Neuronal stem cell (in vitro differentiated cells): ENCODE data around the gene ANKRD13D.

Experiments used
- DNase-seq: peaks from one replicate; pipeline ENCODE4 v3.0.0-alpha.2; 2013; ENCODE audit warnings: low spot score
- H2AFZ ChIP-seq: one replicate; pipeline ENCODE4 v1.6.1; 2013; ENCODE audit warnings: mild to moderate bottlenecking, low read length, inconsistent platforms
- H2AK5ac ChIP-seq: 2 replicates; pipeline ENCODE4 v1.6.1; 2013; ENCODE audit warnings: low read depth, mild to moderate bottlenecking, inconsistent platforms, low read length, moderate library complexity, mixed read lengths
- H2BK120ac ChIP-seq: 2 replicates; pipeline ENCODE4 v1.6.1; 2013; ENCODE audit warnings: low read depth, mild to moderate bottlenecking, inconsistent platforms, low read length, moderate library complexity, mixed read lengths
- H2BK12ac ChIP-seq: one replicate; pipeline ENCODE4 v1.6.1; 2013; ENCODE audit warnings: low read length, inconsistent platforms
- H2BK15ac ChIP-seq: 2 replicates; pipeline ENCODE4 v1.6.1; 2013; ENCODE audit warnings: mild to moderate bottlenecking, low read length, inconsistent platforms, mixed read lengths
- H2BK5ac ChIP-seq: one replicate; pipeline ENCODE4 v1.6.1; 2013; ENCODE audit warnings: inconsistent platforms, mild to moderate bottlenecking, low read length, moderate library complexity
- H3K14ac ChIP-seq: one replicate; pipeline ENCODE4 v1.6.1; 2013; ENCODE audit warnings: low read length, inconsistent platforms
- H3K18ac ChIP-seq: 2 replicates; pipeline ENCODE4 v1.6.1; 2013; ENCODE audit warnings: low read length, inconsistent platforms
- H3K23ac ChIP-seq: 2 replicates; pipeline ENCODE4 v1.6.1; 2013; ENCODE audit warnings: low read depth, mild to moderate bottlenecking, mixed read lengths, low read length, inconsistent platforms; ENCODE audit not compliant: poor library complexity
- H3K27ac ChIP-seq: replicated peaks from 3 replicates; pipeline ENCODE4 v1.5.1; 2013; ENCODE audit warnings: low read length, inconsistent platforms
- H3K27me3 ChIP-seq, 3 experiments: 2 replicates each; pipeline ENCODE4 v1.6.1; 2013; ENCODE audit warnings: low read length in 3 of 3, mild to moderate bottlenecking in 2 of 3, inconsistent platforms in 1 of 3, low read depth in 1 of 3, mixed read lengths in 1 of 3, moderate library complexity in 1 of 3; ENCODE audit not compliant: control insufficient read depth in 3 of 3, insufficient read depth in 3 of 3
- H3K36me3 ChIP-seq, 2 donors: replicated peaks in 1 of 2; 2 replicates each; pipeline ENCODE4 v1.6.1; 2013; ENCODE audit warnings: low read length in 2 of 2; ENCODE audit not compliant: control insufficient read depth in 2 of 2, insufficient read depth in 2 of 2
- H3K4ac ChIP-seq: 2 replicates; pipeline ENCODE4 v1.6.1; 2013; ENCODE audit warnings: inconsistent platforms, mild to moderate bottlenecking, low read length, moderate library complexity
- H3K4me1 ChIP-seq, 2 donors: 1 replicate in 1 of 2; 2 replicates in 1 of 2; pipeline ENCODE4 v1.6.1; 2013; ENCODE audit warnings: low read length in 2 of 2, low read depth in 1 of 2; ENCODE audit not compliant: control insufficient read depth in 2 of 2, insufficient read depth in 1 of 2
- H3K4me2 ChIP-seq: one replicate; pipeline ENCODE4 v1.6.1; 2013; ENCODE audit warnings: mild to moderate bottlenecking, low read length, inconsistent platforms; ENCODE audit not compliant: insufficient read depth, poor library complexity, severe bottlenecking
- H3K4me3 ChIP-seq, 2 donors: 2 replicates each; pipeline ENCODE4 v1.5.1; 2013; ENCODE audit warnings: low read length in 2 of 2, mild to moderate bottlenecking in 2 of 2, inconsistent platforms in 1 of 2, moderate library complexity in 1 of 2
- H3K79me1 ChIP-seq: one replicate; pipeline ENCODE4 v1.6.1; 2013; ENCODE audit warnings: low read depth, mild to moderate bottlenecking, inconsistent platforms, low read length, moderate library complexity
- H3K9ac ChIP-seq: one replicate; pipeline ENCODE4 v1.6.1; 2013; ENCODE audit warnings: mild to moderate bottlenecking, low read depth, low read length, inconsistent platforms; ENCODE audit not compliant: poor library complexity
- H3K9me3 ChIP-seq, 2 donors: replicated peaks in 1 of 2; 2 replicates each; pipeline versions ENCODE3 to v1.6.1; 2013; ENCODE audit warnings: low read length in 2 of 2, mild to moderate bottlenecking in 2 of 2, inconsistent platforms in 1 of 2, low read depth in 1 of 2, mixed read lengths in 1 of 2, moderate library complexity in 1 of 2; ENCODE audit not compliant: control insufficient read depth in 2 of 2, insufficient read depth in 1 of 2
- H4K8ac ChIP-seq: one replicate; pipeline ENCODE4 v1.6.1; 2013; ENCODE audit warnings: low read depth, mild to moderate bottlenecking, inconsistent platforms, low read length, moderate library complexity
- H4K91ac ChIP-seq: one replicate; pipeline ENCODE4 v1.6.1; 2013; ENCODE audit warnings: low read length, low read depth, mild to moderate bottlenecking, inconsistent platforms; ENCODE audit not compliant: poor library complexity
- whole genome bisulfite sequencing, 2 donors: extraction: QIAGEN DNeasy Blood & Tissue Kit; methylation state at CpG; one replicate each; pipeline ENCODE4 v1.1.7; 2013; ENCODE audit warnings: missing lambda C conversion rate in 2 of 2, mixed read lengths in 1 of 2; ENCODE audit not compliant: insufficient read length in 2 of 2, insufficient replicate concordance in 1 of 2; ENCODE audit errors: extremely low coverage in 2 of 2; 5-methylcytosine and 5-hydroxymethylcytosine counted together

ANKRD13D gene

DNA sequence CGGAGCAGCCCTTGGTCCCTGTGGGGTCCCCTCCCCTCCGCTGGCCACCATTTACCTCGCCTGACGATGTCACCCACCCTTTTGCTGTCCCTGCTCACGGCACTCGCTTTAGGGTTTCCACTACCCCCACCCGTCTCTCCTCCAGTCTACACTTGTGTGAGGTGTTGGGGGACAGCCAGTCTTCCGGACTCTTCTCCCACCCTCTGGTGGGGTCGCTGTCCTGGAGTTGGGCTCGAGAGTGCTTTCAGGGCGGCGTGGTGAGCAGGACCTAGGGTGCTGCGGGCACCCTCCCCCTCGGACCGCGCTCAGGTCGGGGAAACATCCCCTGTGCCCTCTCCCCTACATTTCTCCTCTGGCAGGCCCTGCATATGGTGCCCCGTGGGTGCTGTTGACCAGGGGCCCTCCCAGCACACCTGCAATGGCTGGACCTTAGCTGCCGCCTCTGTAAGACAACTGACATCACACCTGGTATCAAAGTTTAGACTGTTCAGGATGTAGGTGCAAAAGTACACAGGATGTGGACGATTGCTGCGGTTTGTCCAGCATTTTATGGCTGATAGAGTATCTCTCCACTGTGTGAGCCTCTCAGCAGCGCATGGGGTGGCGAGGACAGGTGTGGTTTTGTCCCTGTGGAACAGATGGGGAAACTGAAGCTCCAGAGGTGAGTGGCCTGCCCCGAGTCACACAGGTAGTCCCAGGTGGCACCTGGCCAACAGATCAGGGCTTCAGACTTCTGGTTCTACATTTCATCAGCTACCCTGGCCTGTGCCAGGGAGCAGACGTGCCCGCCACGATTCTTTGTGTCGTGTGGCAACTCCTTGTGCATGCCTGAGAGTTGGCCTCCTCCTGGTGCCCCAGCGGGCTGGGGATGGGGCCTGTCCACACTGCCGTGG is 21.7 kb upstream of the ANKRD13D start:
- Histone ChIP-seq H3K4me2 (peak overlapping the region; percentile 74), H2BK120ac (no peak overlapping the region), H3K14ac (peak overlapping the region; percentile 25), H2AK5ac (peak overlapping the region; percentile 28), H2BK5ac (no peak overlapping the region), H2AFZ (peak overlapping the region; percentile 83), H4K8ac (no peak overlapping the region), H3K9ac (peak overlapping the region; percentile 52), H3K79me1 (peaks cover 22% of the 10 kb centered on the region), H3K36me3 (peaks cover 9 to 30% of the 10 kb centered on the region in 2 donors), H3K9me3 (no peaks in the 10 kb centered on the region), H3K4ac (no peak overlapping the region), H3K4me1 (peaks cover 24 to 43% of the 10 kb centered on the region in 2 donors), H3K27me3 (peaks cover 0 to 14% (median 0%) of the 10 kb centered on the region in 3 experiments), H3K4me3 (peak overlapping the region; percentile 73 to 89), H2BK12ac (no peak overlapping the region), H4K91ac (no peak overlapping the region), H3K23ac (peak overlapping the region; percentile 21), H2BK15ac (no peak overlapping the region), H3K18ac (peak overlapping the region; percentile 95), H3K27ac (no peak overlapping the region)
- WGBS, 2 donors, result no CpG with 5 or more reads among the region's 30 CpGs
- DNase-seq, result no peak

DNA sequence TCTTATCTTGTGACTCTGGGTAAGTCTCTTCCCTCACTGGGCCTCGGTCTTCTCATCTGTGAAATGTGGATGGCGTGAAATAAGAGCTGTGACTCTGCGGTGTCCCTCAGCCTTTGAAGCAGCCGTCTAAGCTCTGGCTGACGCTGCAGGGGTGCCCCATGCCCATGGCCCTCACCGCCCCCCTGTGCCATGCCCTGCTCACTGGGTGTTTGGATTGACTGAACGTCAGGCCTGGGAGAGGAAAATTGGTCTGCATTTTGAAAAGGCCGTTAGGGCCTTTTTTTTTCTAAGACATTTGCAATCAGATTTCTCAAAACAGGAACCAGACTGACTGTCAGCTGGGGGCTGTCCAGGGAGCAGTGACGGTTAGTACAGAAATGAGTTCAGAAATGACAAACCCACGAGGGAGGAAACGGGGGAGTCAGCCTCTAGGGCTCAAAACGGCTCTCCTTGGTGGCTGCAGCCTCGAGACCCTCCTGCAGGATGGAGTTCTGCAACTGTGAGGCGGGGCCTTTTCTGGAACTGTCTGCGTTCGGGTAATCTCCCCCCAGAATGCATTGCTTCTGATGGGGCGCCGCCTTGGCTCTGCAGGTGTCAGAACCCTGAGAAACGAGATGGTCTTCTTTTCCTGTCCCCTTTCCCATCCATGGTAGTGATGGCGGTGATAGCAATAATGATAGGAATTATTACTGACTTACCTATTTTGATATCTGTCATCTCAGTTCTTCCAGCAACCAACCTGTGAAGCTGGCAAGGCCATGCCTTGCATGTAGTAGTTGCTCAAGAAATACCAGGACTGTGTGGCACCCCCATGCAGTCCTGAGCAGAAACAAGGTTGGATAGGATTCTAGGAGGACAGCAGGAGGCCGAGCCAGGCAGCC is 20.8 kb upstream of the ANKRD13D start:
- Histone ChIP-seq H3K9ac (no peak overlapping the region), H3K23ac (no peak overlapping the region), H3K4me2 (no peak overlapping the region), H2AFZ (no peak overlapping the region), H4K8ac (no peak overlapping the region), H3K36me3 (peaks cover 9 to 37% of the 10 kb centered on the region in 2 donors), H3K79me1 (peaks cover 27% of the 10 kb centered on the region), H3K18ac (no peak overlapping the region), H2AK5ac (no peak overlapping the region), H3K9me3 (no peaks in the 10 kb centered on the region), H3K27me3 (peaks cover 0 to 14% (median 0%) of the 10 kb centered on the region in 3 experiments), H2BK5ac (no peak overlapping the region), H3K4ac (no peak overlapping the region), H3K4me1 (peaks cover 24 to 38% of the 10 kb centered on the region in 2 donors), H2BK12ac (no peak overlapping the region), H2BK120ac (no peak overlapping the region), H3K4me3 (peak overlapping the region in 1 of 2 donors; percentile 73), H3K14ac (no peak overlapping the region), H2BK15ac (no peak overlapping the region), H4K91ac (no peak overlapping the region), H3K27ac (no peak overlapping the region)
- DNase-seq, result no peak
- no CpG with 5 or more reads among the region's 21 CpGs for WGBS, 2 donors

DNA sequence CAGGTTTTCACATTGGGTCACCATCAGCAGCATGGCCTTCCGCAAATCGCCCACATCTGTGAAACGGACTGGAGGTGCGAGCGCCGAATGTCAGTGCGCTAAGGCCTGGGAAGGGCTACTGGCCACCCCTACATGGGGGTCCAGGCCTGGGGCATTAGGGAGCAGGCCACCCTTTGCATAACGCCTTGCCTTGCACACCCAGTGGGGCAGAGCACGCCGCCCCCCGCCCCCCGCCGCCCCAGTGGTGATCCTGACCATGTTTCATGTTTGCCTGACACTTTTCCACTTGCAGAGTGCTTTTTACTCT is 20.2 kb upstream of the ANKRD13D start:
- WGBS, 2 donors, result no CpG with 5 or more reads among the region's 13 CpGs
- H3K27ac ChIP-seq, result no peak overlapping the region

More for the DNA sequence above, 20.2 kb upstream of the ANKRD13D start:
- Histone ChIP-seq H3K4me1 (peaks cover 24 to 38% of the 10 kb centered on the region in 2 donors), H3K23ac (no peak overlapping the region), H2BK5ac (no peak overlapping the region), H3K27me3 (peaks cover 0 to 14% (median 0%) of the 10 kb centered on the region in 3 experiments), H3K36me3 (peaks cover 9 to 39% of the 10 kb centered on the region in 2 donors), H2AK5ac (no peak overlapping the region), H3K14ac (no peak overlapping the region), H2AFZ (no peak overlapping the region), H3K9me3 (no peaks in the 10 kb centered on the region), H4K91ac (no peak overlapping the region), H2BK120ac (no peak overlapping the region), H3K4ac (no peak overlapping the region), H3K4me3 (no peak overlapping the region), H3K4me2 (no peak overlapping the region), H4K8ac (no peak overlapping the region), H3K79me1 (peaks cover 30% of the 10 kb centered on the region), H3K18ac (no peak overlapping the region), H3K9ac (peak overlapping the region; percentile 57), H2BK15ac (no peak overlapping the region), H2BK12ac (no peak overlapping the region)
- DNase-seq, result no peak
